ENCODE data around the gene TMEM43. TPM values are rescaled to one million over a fixed set of nuclear protein-coding genes. Genes with fewer than 3 reads are reported as not detected.

The TMEM43 gene
- total RNA-seq, 1 donor from 2014 or later: 112 TPM

DNA sequence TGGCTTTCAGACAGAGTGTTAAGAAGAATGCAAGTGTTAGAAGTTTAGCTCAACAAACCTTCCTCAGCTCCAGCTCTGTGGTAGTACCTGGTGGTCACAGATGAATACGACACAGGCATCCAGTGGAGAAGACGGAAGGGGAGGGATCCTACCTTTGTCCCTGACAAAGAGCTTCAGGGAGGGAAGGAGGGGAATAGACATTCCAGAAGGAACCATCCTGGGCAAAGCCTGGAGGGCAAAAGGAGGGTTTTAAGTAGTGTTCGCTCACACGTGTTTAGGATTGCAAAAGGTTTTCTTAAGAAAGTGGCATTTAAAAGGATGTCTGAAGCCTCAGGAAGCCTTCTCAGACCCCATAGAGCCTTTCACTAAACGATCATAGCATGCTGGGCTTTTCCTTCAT lies 3.0 kb upstream of the TMEM43 start:
- DNase-seq (ENCODE audit: low read depth): no peak

DNA sequence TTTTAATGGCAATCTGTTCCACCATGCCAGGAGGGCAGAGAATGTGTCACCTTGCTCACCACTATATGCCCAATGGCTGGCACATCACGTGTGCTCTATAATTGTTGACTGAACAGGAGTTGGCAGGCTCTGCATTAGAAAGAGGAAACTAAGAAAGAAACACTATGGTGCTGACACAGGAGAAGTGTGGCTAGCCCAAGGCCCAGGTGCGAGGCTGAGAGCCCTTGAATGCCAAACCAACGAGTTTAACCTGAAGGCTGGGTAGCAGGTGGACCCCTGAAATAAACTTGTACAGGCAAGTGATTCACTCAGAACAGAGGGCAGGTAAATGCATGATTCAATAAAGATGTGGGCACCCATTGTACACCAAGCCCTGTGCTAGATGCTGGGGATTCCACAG lies 2.6 kb upstream of the TMEM43 start:
- DNase-seq (ENCODE audit: low read depth): no peak

DNA sequence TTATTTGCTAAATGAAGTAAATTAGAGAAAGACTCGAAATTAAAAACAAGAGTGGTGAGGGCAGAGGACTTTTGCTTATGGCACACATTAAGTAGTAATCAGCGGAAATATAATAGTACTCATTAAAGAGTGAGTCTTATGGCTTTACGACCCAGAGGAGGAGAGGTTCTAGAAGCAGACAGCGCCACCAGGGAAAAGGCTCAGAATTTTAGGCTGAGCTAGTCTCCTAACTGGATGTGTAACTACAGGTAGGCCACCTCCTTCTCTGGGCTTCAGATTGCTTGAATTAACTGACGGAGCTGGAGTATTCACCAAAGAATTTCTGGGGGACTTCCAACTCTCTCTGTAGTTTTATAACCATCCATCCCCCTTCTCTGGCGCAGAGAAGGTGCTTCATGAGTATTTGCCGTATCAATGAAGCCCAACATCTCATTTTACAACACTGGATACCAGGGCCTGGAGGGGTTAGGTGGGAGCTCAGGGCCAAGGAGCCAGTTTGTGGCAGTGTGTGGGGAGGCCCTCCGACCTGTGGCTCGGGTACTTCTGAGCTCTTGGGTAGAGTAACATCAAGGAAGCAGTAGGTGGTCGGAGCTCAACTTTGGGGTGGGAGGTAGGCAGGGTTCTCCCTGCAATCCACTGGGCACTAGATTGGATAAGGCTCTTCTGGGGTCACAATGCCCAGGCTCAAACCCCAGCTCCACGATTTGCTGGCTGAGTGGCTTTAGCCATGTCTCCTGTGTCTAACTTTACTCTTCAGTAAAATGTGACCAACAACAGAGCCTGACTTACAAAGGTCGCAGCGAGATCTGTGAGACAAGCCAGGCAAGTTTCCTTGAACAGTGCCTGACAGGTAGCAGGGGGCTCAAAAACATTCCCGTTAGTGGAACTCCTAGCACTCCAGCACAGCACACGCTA lies 1.3 kb upstream of the TMEM43 start:
- no peak for DNase-seq (ENCODE audit: low read depth)

DNA sequence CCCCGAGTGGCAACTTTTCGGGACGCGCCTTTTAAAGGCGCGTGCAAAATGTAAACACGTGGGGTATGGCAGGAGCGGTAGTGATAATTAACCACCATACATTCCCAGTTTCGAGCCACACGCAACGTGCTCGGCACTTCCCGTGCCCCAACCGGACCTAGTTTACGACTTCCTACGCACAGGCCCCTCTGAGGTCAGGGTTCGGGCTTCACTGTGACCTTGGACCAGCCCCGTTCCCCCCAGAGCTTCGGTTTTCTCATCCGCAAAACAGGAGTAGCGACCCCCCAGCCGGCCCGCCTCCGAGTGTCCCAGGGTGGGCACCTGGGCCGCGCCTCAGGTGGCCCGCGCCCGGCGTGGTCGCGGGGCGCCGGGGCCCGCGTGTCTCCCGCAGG lies 633 bp upstream of the TMEM43 start:
- peak; percentile 67 for DNase-seq (ENCODE audit: low read depth)

DNA sequence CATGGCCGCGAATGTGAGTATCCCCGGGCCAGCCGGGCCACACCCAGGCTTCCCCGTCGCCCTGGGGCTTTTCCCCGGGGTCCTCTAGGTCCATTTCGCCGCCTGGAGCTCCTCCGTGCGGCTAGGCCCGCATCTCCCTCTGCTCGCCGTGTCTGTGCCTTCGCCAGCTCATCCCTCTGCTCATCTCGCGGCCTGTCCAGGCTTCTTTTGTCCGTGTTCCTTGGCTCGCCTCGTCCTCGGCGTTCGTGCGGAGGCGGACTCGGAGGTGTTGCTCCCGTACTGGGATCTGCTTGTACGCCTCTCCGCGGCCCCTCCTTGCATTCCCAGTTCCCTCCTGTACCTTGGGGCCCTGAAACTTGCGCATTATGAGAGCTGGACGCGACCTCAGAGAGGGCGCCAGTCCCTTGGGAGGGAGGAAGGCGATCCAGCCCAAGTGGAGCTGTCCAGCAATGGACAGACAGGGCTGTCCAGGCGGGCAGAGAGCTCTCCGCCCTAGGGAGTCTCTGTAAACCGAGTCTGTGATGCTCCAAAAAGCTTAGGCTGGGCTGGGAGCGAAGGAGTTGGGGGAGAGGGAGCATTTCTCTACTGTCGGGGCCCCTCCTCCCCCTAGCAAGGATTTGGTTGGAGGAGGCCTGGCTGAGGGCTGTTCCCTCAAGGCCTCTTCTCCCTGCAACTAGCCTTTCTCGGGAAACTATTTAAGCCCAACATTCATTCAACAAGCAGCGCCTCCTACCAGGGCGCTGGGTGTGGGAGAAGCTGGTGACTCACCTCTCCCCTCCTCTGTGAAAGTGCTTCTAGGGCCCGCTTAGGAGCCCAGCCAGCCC lies 553 bp downstream of the TMEM43 start:
- DNase-seq (ENCODE audit: low read depth): peak; percentile 92

DNA sequence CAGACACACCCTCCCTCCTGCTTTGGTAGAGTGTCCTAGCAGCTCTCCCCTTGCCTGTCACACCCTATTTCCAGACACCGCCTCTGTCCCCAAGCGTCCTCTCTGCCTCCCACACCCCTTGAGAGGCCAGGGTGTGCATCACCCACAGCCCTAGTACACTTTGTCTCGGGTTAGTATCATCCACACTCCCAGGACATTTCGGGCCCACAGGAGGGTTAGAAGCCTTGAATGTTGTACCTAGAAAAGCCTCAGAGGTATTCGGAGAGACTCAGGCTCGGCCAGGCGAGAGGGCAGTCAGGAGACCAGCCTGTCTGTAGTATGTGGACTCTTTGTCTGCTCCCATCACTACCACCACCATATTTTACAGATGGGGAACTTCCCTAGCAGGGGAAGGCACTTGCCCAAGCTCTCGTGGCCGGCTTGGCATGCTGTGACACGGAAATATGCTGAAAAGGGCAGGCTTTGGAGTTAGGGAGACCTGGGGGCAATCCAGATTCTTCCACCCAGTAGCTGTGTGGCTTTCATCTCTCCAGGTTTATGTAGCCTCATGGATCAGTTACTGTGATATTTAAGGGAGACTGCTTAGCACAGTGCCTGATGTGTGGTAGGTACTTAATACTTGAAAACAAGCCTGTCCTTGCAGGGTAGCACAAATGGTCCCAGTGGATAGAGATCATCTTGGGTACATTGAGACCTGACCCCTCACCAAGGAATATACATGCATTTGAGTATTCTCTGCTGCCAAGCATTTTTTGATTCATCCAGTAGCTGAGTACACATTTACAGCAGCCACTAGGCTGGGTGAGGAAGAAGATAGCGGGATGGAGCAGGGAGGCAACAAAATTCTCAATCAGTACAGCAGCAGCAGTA lies 1.4 kb downstream of the TMEM43 start:
- DNase-seq (ENCODE audit: low read depth): no peak

DNA sequence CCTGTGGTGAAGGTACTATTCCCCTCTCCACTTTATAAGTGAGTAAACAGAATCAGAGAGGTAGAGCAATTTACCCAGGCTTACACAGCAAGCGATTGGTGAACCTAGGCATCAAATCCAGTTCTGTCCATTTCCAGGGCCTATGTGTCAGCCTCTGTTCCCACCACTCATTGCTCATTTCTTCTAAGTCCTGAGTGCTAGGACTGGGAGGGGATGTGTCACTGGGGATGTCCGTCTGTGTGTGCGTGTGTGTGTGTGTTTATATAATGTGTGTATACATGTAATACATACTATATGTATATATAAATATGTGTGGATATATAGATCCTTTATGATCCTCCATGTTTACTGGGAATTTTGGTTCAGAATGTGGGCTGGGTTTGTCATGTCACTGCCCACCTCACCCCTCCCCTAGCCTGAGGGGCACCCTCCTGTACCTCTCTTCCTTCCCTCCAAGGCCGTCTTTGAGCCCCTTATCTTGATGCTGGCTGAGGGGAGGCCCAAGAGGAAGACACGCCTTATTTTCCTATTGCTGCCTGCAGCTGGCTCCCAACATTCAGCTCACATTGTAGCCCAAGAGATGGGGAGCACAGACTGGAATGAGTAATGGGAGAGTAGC lies 2.1 kb downstream of the TMEM43 start:
- no peak for DNase-seq (ENCODE audit: low read depth)

DNA sequence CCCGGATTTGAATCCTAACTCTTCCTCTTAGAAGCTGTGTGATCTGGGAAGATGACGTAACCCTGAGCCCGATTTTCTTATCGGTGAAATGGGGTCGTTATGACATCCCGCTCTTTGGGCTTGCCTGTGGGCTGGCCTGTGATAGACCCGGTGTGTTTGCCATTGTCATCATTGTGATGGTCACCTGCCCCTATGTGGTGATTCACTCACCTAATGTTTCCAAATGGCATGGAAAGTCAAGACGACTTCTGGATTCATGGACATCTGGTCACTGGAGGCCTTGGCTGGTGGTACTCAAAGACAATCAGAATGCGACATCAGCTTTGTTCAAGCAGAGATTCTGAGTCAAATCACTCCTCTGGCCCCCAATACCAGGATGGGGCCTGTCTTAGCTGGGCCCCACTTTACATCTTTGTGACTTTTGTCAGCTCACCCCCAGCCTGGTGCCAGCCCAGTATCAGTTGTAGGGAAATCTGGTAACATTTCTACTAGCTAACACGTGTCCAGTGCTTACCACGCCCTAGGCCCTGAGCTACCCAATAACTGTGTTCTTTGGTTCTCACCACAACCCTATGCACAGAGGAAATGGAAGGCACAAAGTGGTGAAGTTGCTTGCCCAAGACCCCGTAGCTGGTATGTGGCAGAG lies 2.8 kb downstream of the TMEM43 start:
- no peak for DNase-seq (ENCODE audit: low read depth)

DNA sequence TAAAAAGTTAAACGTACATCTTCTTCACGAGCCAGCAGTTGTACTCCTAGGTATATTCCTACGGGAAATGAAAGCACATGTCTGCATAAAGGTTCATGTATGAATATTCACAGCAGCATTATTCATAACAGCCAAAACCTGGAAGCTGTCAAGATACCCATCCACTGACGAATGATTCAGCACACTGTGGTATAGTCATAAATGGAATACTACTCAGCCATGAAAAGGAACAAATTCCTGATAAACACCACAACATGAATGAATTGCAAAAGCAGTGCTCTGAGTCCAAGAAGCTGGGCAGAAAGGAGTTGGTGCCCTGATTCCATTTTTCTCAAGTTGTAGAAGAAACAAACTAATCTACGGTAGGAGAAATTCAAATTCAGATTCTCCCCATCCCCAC lies 3.9 kb downstream of the TMEM43 start:
- DNase-seq (ENCODE audit: low read depth): no peak

DNA sequence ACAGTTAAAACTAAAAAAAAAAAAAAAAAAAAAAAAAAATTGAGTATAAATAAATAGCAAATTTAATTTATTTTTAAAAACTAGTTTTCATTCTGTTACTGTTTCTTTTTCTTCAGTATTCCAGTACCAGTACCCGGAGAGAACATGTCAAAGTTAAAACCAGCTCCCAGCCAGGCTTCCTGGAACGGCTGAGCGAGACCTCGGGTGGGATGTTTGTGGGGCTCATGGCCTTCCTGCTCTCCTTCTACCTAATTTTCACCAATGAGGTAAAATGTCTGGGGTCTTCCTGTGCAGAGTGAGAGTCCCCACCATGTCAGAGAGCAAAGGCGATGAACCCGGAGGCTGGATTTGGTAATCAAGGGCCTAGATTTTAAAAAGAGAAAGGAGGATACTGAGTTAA lies 4.4 kb downstream of the TMEM43 start:
- DNase-seq (ENCODE audit: low read depth): no peak

DNA sequence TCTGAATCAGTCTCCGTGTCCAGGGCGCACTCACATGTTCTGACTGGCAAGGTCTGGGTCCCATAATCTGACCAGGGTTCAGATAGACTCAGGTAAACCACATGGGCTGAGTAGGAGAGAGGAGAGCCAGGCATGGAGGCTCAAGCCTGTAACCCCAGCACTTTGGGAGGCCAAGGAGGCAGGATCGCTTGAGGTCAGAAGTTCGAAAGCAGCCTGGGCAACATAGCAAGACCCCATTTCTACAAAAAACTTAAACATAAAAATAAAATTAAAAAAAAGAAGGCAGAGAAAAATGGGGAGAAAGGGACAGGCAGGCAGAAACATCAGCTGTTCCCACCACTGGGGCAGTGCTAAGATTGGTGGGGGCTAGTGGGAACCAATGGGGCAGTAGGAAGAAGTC lies 5.4 kb downstream of the TMEM43 start:
- no peak for DNase-seq (ENCODE audit: low read depth)

DNA sequence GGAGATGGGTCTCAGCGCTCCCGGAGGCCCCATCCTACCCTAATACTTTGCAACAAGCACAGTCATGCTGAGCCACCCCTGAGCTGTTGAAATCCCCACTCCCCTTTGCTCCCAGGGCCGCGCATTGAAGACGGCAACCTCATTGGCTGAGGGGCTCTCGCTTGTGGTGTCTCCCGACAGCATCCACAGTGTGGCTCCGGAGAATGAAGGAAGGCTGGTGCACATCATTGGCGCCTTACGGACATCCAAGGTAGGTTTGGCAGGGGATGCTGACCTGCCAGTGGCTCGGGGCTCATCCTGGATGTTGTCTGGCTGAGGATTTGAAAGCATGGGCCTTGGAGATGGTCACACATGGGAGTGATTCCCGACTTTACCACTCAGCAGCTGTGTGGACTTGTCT lies 5.9 kb downstream of the TMEM43 start:
- no peak for DNase-seq (ENCODE audit: low read depth)

DNA sequence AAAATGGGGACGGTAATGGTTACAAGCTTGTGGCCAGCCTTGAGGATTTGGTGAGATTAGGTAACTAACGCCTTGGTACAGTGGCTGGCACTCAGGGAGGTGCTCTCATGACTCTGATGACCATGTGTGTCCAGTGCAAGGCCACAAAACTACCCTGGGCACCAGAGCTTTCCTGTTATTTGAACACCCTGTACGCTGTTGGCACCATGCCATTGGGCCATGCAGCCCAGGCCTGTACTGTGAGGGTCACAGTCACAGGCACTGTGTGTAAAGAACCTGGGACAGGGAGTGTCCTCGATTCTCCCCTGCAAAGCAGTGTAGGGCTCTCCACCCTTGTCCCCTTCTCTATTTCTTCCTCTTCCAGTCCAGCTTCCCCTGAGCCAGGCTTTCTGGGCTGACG lies 6.3 kb downstream of the TMEM43 start:
- DNase-seq (ENCODE audit: low read depth): no peak

DNA sequence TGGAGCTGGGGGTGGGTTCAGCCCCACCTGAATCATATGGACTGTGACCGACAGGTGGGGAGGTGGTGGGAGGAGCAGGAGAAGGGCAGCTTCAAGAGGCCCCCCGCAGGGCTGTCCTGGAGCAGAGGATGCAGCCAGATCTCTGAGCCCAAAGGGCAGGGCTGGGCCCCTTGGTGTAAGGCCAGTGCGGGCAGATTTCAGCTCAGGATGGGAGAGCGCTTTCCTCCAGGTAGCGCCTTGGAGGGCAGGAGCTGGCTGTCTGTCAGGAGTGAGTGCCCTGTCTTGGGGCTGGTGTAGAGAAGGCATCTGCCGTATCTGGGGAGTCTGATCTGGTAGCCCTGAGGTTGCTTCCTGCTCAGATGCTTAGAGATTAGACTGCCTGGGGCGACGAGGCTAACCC lies 7.3 kb downstream of the TMEM43 start:
- no peak for DNase-seq (ENCODE audit: low read depth)

DNA sequence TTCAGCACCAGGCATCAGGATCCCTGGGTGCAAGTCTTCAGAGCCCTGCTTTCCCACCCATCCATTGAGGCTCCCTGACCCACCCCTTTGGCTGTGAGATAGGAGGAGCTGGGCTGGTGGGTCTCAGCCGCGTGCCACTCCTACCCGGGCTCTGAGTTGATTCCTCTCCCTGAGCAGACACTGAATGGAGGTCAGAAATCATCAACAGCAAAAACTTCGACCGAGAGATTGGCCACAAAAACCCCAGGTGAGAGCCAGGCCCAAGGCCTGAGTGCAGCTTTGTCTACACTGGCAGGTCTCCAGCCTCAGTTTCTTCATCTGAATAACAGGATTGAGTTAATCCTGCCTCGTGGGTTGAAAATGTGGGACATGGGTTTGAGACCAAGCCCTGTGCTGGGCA lies 7.8 kb downstream of the TMEM43 start:
- DNase-seq (ENCODE audit: low read depth): no peak

DNA sequence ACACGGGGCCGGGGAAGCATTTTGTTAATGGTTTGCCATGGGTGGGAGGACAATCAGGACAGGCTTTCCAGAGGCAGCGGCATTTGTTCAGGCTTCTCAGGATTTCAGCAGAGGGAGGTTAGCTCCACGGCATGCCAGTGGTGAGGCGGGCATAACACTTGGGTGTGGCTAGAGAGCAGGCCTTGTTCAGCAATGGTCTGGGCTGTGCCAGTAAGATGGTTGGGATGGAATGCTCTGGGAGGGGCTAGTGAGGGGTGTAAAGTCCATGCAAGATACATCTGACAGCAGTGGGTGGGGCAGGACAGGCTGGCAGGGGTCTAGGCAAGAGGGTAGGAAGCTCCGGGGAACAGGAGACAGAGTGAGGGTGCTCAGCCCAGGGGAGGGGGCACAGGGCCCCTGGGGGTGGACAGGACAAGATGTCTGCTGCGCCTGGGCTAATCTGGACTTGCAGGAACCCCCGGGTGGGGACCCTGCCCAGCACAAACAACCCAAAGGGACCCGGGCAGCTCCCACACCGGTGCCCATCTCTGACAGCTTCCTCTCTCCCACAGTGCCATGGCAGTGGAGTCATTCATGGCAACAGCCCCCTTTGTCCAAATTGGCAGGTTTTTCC lies 8.4 kb downstream of the TMEM43 start:
- peak; percentile 90 for DNase-seq (ENCODE audit: low read depth)

DNA sequence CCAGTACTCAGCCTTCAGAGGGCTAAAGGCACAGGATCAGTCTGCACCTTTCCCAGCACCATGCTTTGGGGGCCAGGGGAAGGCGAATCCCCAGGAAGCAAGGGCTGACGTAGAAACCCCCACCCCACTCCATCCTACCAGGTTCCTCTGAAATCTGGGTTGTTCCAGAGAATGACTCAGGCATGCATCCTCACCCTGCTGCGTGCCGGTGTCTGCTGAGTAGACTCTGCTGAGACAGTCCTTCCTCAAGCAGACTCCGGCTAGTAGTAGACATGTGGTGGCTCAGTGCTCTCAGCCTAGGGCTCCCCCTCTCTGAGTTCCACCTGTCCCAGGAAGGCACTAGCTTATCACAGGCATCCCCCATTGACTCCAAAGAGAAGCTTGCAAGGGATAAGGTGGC lies 9.0 kb downstream of the TMEM43 start:
- no peak for DNase-seq (ENCODE audit: low read depth)

DNA sequence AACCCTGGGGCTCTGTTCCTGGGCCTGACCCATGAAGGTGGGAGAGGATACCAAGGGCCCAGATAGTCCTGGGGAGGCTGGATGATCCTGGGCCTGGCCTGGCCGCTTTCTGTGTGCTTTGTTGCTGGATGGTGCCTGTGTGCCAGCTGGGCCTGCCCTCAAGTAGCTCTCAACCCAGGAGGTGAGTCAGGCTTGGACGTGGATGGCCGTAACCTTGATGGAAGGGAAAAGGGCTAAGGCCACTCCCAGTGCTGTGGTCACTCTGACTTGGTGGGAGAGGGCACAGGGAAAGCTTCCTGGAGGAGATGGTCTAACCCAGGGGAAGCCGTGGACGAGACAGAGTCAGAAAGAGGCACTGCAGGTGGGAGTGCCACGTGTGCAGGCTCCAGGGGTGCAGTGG lies 9.4 kb downstream of the TMEM43 start:
- no peak for DNase-seq (ENCODE audit: low read depth)

DNA sequence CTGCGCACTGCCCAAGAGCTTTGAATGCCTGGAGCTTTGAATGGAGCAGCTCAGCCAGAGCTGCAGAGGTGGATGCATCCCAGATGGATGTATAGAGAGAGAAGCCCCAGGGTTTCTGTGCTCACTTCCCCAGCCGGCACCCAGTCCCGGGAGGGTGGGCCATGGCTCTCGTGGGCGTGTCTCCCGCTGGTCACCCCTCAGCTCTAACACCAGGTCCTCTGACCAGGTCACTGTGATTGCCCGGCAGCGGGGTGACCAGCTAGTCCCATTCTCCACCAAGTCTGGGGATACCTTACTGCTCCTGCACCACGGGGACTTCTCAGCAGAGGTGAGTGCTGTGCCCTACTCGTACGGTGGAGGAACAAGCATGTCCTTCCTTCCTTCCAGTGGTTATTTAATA lies 10.7 kb downstream of the TMEM43 start:
- DNase-seq (ENCODE audit: low read depth): no peak

DNA sequence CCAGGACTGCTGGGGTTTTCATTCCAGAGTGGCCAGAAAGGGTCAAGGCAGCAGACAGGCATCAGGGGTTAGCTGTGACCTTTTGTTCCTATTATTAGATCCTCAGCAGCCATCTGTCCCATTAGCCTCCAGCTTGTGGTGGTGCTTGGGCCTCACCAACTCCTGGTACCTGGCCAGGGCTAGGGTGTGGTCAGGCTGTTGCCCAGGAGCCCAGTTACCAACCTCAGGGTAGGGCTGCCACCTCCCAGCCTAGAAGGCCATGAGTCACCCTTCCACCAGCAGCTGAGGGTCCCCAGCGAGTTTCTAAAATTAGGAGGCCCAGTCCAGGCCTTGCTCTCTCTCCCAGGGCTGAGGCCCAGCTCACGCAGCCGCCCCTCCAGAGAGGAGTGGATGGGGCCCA lies 12.2 kb downstream of the TMEM43 start:
- DNase-seq (ENCODE audit: low read depth): peak; percentile 99

All from myocyte (in vitro differentiated cells).